Raji (cell line): ENCODE data around the gene ELAVL1.

Source experiments
- POLR2A ChIP-seq: IDR thresholded peaks from 2 replicates; pipeline ENCODE4 v1.6.1; 2011; ENCODE audit warnings: low read depth, low read length, control low read depth; ENCODE audit not compliant: insufficient read depth

Gene ELAVL1

DNA sequence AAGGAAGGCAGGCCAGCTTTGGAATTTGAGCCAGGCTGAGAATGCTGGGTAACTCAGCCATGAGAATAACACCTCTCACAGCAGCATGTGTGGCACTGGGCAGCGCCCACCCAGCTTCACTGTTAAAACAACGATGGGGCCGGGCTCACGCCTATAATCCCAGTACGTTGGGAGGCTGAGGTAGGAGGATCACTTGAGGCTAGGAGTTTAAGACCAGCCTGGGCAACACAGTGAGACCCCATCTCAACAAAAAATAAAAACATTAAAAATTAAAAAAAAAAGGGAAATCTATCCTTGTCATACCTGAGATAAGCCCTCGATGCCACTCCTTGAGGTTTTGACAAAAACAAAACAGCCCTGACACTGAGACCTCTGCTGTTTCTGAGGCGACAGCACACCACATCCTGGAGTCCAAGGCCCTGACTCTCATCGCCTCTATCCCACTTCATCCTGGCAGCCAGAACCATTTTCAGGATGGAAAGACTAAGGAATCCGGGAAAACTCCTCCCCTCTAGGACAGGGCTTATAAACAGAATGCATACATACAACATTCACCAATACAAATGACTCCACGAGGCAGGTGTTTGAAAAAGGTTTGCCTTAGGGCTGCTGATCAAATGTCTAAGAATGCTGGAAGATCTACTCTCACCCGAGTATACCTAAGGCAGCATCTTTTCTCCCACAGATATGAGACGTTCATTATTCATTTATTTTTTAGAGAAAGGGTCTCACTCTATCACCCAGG lies 39.3 kb downstream of the ELAVL1 start:
- TF ChIP-seq POLR2A: no peak

DNA sequence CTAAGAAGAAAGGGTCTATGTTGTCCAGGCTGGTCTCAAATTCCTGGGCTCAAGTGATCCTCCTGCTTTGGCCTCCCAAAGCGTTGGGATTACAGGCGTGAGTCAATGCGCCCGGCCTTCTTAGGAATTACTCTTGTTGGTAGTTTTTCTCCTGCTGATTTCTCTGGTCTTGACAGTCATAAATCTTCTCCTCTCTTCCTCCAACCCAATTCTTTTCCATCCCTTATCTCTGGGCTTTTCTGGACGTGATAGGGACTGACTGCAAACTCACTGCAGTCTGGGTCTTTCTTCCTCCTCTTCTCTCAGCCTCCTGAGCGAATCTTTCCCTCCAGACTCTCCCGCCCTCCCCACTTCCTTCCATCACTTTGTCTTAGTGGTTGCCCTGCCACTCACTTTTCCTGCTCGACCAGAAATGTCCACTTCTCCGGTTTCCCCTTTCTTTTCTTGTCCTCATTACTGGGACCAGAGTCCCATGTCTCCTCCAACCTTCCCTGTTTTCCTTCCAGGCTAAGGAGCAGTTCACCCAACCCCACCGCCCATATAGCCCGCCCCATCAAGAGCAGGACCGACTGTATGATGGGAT lies 40.1 kb downstream of the ELAVL1 start:
- TF ChIP-seq POLR2A: no peak

DNA sequence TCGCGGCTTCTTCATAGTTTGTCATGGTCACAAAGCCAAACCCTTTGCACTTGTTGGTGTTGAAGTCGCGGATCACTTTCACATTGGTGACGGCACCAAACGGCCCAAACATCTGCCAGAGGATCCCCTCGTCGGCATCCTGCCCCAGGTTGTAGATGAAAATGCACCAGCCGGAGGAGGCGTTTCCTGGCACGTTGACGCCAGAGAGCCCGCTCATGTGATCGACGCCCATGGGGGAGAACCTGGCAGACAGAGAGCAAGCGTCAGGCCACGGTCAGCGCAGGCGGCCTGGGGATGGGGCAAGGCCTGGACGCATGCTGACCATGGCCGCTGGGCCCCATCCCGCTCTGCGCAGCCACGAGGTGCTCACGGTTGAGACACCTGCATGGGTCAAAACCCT lies 41.9 kb downstream of the ELAVL1 start:
- TF ChIP-seq POLR2A: no peak

DNA sequence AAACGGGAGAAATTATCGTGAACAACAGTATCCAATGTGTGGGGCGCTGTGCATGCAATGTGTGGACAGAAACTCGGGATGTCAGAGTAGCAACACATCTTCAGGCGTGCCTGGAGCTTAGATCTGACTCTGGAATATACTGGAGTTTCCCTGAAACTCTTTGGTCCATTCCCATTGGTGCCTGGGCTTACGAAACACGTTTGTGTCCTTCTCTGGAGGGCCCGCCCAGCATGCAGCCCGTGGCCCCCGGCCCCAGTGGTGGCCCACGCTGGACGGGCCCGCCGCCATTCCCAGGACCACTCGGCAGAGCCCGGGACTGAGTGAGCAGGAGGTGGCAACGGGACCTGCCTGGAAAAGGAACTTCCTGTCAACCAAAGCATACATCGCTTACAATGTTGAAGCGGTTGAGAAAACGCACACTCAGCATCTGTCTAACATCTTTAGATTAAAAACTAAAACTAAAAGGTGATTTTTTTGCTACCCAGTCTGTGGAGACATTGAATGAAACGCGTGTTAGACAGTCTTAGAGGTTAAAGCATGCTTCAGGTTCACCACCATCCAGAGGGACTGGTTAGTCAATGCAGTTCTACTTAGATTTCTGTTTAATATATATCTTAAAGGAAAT lies 42.7 kb downstream of the ELAVL1 start:
- no peak for TF ChIP-seq POLR2A

DNA sequence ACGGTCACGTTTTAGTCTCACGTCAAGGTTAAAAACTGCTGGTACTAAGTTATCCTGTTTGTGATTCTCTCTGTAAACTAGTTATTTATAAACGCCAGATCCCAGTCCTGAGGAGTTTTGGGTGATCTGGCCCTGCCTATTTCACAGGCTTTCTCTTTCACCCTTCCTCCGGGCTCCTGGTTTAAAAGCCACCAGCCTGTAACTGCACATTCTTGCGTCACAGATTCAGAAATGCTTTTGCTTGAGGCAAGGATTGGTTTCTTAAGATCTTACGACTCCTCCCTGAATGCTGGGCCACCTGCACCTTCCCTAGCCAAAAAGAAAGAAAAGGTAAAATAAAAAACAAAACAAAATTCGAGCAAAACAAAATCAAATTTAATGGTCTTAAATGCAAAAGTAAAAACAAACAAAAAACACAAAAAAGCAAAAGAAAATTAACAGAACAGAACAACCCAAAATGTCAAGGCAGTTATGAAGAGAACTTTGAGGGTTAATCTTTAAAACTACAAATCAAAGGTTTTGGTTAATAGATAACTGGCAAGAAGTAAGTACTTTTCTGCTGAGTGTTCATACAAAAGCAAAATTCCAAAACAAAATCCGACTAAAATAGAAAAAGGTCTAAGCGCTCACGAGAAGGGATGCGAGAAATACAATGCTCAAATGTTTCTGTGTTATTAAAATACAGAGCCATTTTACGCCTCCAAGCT lies 43.4 kb downstream of the ELAVL1 start:
- TF ChIP-seq POLR2A: no peak

DNA sequence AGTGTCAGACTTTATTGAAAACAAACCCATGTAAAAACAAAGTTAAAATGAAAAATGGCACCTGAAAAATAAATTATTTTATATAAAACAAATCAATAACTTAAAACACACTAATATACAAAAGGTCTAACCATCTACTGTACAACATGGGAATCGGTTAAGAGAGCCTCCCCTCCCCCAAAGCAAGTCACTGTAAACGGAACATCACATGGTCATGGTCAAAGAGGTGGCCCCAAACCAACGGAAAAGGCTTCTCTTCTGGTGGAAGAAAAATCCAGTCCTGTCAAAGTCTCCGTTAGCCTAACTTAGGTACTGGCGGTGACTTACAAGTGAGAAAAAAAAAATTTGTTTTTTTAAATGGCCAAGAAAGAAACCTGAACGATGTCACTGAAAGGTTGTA lies 46.2 kb downstream of the ELAVL1 start:
- TF ChIP-seq POLR2A: no peak

DNA sequence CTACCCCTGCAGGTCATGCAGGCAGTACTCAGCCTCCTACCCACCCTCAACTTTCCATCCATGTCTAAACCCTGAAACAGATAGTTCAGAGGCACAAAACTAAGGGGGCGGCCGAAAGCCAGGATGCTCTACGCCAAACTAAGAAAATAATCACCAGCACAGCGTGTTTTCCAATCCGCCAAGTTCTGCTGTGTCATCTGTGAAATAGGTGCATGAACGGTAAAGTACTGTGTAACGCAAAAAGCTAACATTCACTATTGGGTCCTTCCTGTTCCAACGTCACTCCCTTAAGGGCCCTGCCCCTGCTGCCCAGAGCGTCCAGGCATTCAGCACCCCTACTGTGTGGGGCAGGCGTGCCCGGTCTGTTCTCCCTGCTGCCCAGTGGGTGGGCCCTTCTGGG lies 49.7 kb downstream of the ELAVL1 start:
- TF ChIP-seq POLR2A: no peak

DNA sequence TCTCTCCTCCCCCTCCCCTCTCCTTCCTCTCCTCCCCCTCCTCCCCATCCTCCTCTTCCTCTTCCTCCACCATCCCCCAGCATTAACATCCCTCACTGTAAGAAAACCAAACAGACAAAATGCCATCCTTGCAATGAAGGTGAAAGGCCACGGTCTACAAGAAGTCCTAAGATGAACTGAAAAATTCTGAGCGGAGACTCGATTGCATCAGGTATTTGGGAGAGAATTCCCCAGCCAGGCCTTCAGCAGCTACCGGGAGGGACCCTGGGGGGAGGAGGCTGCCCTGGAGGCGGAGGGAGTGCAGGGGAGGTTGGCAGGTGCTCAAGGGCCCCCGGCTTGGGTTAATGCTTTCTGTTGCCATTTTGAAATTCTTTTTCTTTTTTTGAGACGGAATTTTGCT lies 51.9 kb downstream of the ELAVL1 start:
- no peak for TF ChIP-seq POLR2A

DNA sequence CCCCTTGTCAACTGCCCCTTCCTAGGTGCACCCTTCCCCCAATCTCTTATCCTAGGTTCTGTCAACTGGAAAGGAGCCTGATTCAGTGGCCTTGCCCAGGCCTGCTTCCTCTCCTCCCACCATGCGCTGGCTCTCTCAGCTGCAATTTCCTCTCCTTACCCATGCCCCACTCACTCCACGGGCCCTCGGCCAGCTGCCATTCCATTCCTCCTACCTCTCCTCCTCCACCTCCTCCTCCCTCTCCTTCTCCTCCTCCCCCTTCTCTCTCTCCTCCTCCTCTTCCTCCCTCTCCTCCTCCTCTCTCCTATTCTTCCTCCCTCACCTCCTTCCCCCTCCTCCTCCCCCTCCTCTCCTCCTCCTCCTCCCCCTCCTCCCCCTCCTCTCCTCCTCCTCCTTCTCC lies 52.4 kb downstream of the ELAVL1 start:
- no peak for TF ChIP-seq POLR2A

DNA sequence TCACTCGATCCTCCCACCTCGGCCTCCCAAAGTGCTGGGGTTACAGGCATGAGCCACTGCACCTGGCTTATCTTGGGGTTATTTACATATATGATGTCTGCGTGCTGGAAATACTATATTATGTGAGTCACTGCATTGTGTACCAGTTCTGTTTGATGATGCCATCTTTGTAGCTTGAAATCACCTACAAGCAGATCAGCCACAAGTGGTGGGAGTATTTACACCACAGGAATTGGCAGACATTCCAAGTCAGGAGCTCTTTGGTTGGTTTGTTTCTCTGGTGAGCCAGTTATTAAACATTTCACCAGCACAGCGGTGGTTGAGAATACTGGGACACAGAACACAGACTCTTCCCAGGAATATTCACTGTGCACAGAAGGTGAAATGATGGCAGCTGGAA lies 57.5 kb downstream of the ELAVL1 start:
- no peak for TF ChIP-seq POLR2A

DNA sequence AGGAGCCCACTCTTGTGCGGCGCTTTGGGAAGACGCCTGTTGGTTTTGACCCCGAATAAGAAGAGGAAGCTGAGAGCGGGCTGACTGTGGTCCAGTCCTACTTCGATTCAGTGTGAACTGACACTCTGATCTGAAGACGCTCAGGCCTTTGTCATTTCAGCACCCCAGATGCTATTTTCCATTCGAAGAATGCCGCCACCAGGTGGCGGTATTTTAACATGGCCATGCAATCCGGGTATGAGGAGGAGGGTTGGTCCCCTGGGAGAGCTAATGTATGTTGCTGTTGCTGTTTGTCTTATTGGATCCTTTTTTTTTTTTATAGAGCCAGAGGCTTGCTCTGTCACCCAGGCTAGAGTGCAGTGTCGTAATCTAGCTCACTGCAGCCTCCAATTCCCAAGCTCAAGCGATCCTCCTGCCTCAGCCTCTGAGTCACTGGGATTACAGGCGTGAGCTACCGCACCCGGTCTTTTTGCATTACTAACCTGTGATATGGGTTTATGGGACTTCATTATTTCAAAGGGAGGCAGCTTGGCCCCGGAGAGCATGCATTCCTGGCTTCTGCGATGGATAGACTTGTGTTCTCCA lies 61.2 kb downstream of the ELAVL1 start:
- no peak for TF ChIP-seq POLR2A

DNA sequence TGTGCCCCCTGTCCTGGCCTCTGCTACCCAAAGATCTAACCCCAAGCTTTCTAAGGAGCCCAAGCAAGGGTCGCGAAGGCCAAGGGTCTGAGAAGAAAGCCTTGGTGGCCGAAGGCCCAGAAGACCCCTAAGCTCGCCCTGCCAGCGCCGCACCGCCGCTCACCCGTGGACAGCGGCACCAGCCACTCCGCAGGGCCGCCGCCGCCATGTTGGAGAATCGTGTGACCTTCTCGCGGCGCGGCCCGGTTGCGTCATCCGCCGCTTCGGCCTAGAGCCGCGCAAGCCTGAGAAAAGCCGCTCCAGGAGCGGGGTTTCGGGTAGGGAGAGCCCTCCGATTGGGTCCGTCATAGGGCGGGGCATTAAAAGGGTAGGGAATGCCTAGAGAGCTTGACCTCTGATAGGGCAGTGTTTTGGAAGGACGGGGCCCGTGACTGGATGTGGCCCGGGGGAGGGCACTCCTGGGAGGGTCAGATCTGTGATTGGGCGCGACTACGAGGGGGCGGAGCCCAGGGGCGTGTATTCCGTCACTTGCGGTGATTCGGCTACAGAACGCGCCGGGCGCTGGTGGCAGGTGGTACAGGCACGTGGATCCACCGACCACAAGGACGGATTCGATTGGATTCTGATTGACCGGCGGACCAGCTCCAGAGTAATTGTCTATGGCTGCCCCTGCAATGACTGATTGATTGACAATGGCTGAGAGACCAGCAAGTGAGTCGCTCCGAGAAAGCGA lies 61.8 kb downstream of the ELAVL1 start, which contains the start of gene TIMM44:
Gene TIMM44, minus strand, starts transcription at position 223 of the 733 bp plus-strand sequence. Its CDS starts 15 bp downstream, at position 208.
- peak; percentile 100 for TF ChIP-seq POLR2A

DNA sequence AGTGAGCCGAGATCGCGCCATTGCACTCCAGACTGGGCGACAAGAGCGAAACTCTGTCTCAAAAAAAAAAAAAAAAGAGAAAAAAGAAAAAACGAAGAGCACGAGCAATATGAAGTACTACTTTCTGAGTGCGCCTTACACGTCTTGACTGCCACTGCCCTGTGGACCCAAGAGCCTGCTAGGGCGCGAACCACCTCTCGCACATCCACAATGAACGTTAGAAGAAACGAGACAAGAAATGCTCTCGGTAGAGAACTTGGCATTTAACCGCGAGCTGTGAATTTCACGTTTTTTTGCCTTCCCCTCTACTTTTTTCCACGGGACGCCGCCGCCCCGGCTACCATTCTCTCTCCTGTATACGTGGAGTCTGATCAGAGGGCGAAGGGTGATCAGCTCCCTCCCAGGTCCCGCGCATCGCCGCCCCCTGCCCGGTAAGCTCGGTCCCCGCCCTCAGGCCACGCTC lies 62.4 kb downstream of the ELAVL1 start:
- no peak for TF ChIP-seq POLR2A

DNA sequence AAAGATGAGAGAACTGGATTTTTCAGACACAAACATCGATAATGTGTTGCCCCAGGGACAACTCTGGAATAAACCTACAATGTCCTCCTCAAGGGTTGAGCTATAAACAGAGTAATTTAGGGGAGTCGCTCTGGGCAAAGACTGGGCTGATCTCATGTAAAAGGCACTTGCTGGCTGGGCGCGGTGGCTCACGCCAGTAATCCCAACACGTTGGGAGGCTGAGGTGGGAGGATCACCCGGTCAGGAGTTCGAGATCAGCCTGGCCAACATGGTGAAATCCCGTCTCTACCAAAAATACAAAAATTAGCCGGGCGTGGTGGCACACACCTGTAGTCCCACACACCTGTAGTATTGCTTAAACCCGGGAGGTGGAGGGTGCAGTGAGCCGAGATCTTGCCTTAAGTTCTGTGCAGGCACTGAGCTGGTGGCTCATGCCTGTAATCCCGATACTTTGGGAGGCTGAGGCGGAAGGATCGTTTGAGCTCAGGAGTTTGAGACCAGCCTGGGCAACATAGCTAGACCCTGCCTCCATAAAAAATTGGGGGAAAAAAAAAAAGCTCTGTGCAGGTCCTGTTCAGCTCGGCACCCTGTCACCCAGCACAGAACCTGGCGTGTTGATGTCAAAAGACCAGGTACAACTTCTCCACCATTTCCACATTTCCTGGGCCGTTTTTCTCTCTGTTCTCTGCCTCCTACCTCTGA lies 63.4 kb downstream of the ELAVL1 start:
- no peak for TF ChIP-seq POLR2A
